Measurements from ENCODE around the gene TRIP13.

Gene TRIP13

DNA sequence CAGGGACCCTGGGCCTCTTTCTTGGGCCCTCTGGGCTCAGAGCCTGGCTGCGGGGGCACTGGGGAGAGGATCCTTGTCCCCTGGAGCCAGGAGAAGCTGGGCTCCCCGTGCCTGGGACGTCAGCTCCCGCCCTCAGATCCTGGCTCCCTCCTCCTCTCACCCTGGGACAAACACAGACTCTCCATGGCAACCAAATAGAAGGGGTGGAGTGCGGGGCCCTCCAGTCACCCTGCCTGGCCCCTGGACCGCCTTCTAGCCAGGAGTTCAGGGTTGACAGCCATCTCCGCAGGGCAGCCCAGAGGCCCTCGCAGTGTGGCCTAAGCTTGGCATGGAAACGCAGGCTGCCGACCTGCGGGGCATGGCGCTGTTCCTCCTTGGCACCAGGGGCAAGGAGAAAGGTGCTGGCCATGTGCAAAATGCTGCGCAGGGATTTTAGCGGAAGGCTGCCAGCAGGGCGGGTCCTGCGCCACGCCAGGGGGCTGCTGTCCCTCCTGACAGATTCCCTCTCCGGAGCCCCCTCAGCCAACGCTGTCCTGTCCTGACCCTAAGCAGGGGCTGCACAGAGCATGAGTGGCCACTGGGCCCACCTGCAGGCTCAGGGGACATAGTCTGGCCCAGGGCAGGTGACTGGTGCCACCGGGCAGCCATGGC is 42.9 kb upstream of the TRIP13 start:
- Histone ChIP-seq H3K9me3 (no peaks in the 10 kb centered on the region), H3K27me3 (peaks cover 19% of the 10 kb centered on the region), H3K36me3 (no peaks in the 10 kb centered on the region), H3K4me3 (ENCODE audit: low read depth, low read length) (peak overlapping the region; percentile 53), H3K4me1 (peaks cover 7% of the 10 kb centered on the region)
- no peak for DNase-seq
- TF ChIP-seq, protein P1, sequence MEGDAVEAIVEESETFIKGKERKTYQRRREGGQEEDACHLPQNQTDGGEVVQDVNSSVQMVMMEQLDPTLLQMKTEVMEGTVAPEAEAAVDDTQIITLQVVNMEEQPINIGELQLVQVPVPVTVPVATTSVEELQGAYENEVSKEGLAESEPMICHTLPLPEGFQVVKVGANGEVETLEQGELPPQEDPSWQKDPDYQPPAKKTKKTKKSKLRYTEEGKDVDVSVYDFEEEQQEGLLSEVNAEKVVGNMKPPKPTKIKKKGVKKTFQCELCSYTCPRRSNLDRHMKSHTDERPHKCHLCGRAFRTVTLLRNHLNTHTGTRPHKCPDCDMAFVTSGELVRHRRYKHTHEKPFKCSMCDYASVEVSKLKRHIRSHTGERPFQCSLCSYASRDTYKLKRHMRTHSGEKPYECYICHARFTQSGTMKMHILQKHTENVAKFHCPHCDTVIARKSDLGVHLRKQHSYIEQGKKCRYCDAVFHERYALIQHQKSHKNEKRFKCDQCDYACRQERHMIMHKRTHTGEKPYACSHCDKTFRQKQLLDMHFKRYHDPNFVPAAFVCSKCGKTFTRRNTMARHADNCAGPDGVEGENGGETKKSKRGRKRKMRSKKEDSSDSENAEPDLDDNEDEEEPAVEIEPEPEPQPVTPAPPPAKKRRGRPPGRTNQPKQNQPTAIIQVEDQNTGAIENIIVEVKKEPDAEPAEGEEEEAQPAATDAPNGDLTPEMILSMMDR (IDR thresholded peaks at IDR 0.05; ENCODE audit: low read depth, low read length), result no peak

DNA sequence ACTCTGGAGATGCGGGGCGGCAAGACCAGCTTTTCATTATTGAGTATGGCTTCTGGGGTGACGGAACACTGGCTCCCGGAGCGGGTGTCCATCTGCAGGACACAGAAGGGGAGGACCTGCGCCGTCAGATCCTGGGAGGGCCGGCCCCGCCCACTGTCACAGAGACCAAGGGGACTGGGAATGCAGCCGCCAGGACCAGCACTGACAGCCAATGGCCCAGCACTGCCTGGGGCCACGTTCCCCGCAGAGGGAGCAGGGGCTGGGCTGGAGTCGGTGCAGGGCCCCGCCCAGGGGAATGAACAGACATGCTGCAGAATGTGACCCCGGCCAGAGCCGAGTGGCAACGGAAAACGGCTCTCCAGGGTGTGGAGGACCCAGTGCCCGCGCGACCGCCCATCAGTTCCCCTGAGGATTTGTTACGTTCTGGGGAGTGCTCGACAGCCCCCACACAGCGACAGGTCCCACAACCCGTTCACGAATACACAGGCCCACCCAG is 42.1 kb upstream of the TRIP13 start, which contains the start of gene ZDHHC11:
TSS of gene ZDHHC11 (minus strand) at position 476 of the 496 bp plus-strand sequence. CDS start at position 92, 384 bp downstream.
- peak; percentile 94 for DNase-seq
- H3K4me1 ChIP-seq, result peaks cover 7% of the 10 kb centered on the region
- no peaks in the 10 kb centered on the region for H3K36me3 ChIP-seq
- H3K27me3 ChIP-seq, result peaks cover 19% of the 10 kb centered on the region
- TF ChIP-seq, protein P1 (IDR thresholded peaks at IDR 0.05; ENCODE audit: low read depth, low read length), result no peak
- no peaks in the 10 kb centered on the region for H3K9me3 ChIP-seq
- peak within 1 kb of the TSS; percentile 53 for H3K4me3 ChIP-seq (ENCODE audit: low read depth, low read length)

DNA sequence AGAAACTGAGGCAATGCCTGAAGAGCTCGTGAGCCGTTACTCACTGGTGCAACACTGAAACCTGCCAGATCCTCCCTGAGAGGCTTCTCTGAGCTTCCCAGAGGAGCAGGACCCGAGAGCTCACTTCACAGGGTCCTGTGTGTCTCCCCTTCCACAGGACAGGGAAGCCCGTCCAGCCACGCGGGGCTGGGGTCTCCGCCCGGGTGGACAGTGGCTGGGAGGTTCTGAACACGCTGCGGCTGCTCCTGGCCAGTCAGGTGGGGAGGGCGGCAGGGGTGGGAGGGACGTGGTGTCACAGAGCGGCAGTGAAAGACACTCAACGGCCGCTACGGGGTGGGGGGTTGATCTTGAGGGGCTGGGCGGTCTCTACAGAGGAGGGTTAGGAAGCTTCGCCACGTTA is 41.6 kb upstream of the TRIP13 start:
- H3K36me3 ChIP-seq, result no peaks in the 10 kb centered on the region
- no peak for DNase-seq

DNA sequence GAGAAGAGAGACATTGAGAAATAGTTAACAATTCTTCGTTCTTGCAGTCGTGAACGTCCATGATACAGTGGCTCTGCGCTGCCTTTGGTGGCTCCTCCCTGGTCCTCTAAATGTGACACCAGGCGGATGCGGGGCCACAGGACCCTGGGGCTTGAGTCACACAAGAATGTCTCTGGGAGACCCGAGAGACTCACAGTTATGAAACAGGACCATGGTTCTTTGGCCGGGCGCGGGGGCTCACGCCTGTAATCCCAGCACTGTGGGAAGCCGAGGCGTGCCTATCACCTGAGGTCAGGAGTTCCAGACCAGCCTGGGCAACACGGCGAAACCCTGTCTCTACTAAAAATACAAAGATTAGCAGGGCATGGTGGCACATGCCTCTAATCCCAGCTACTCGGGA is 41.1 kb upstream of the TRIP13 start:
- peaks cover 7% of the 10 kb centered on the region for H3K4me1 ChIP-seq
- peaks cover 19% of the 10 kb centered on the region for H3K27me3 ChIP-seq
- no peak overlapping the region for H3K4me3 ChIP-seq (ENCODE audit: low read depth, low read length)
- TF ChIP-seq, protein P1 (IDR thresholded peaks at IDR 0.05; ENCODE audit: low read depth, low read length), result no peak
- no peak for DNase-seq
- H3K9me3 ChIP-seq, result no peaks in the 10 kb centered on the region
- H3K36me3 ChIP-seq, result no peaks in the 10 kb centered on the region

More for the DNA sequence above, 41.6 kb upstream of the TRIP13 start:
- Histone ChIP-seq H3K4me1 (peaks cover 7% of the 10 kb centered on the region), H3K9me3 (no peaks in the 10 kb centered on the region), H3K27me3 (peaks cover 19% of the 10 kb centered on the region), H3K4me3 (ENCODE audit: low read depth, low read length) (peak overlapping the region; percentile 53)
- TF ChIP-seq, protein P1 (IDR thresholded peaks at IDR 0.05; ENCODE audit: low read depth, low read length), result no peak

DNA sequence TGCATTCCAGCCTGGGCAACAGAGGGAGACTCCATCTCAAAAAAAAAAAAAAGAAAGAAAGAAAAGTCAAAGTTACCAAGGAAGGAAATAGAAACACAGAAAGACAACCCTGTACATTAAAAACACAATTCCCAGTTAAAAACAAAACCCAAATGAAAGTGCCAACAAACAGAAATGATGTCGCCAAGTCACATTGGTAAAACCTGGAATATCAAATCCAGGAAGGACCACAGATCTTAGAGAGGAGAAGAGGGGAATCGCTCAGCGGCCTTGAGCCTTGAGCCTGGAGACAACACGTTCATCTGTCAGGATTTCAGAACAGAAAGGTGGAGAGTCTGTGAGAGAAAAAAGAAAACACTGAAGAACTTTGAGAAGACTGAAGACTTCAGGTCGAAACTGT is 40.7 kb upstream of the TRIP13 start:
- Histone ChIP-seq H3K27me3 (peaks cover 19% of the 10 kb centered on the region), H3K36me3 (no peaks in the 10 kb centered on the region), H3K4me1 (peaks cover 9% of the 10 kb centered on the region), H3K4me3 (ENCODE audit: low read depth, low read length) (no peak overlapping the region), H3K9me3 (no peaks in the 10 kb centered on the region)
- TF ChIP-seq, protein P1 (IDR thresholded peaks at IDR 0.05; ENCODE audit: low read depth, low read length), result no peak
- no peak for DNase-seq

Data from BE2C (cell line).